Measurements from ENCODE around the gene MARCHF6.
"Not testable (repeated sequence)": the region's sequence is repeated elsewhere in the genome, so short reads cannot be mapped to it uniquely, and the experiment has no call there.

Gene MARCHF6

GRCh38 chr5:10353241-10354047 lies at the start of gene MARCHF6:
Gene MARCHF6 (plus strand): TSS chr5:10353695. CDS start chr5:10353899, 204 bp downstream.
- ATAC-seq: peak; percentile 94
- H3K36me3 Mint-ChIP-seq: peaks cover 6% of the 10 kb centered on the region
- H3K27ac Mint-ChIP-seq: peak within 1 kb of the TSS; percentile 99
- no peaks in the 10 kb centered on the region for H3K9me3 Mint-ChIP-seq
- peaks cover 30% of the 10 kb centered on the region for H3K4me1 Mint-ChIP-seq
- peak within 1 kb of the TSS; percentile 100 for H3K4me3 Mint-ChIP-seq
- H3K27me3 Mint-ChIP-seq: no peaks in the 10 kb centered on the region

GRCh38 chr5:10303699-10304170 lies 49.8 kb upstream of the MARCHF6 start:
- H3K9me3 Mint-ChIP-seq: no peaks in the 10 kb centered on the region
- ATAC-seq: no peak
- no peaks in the 10 kb centered on the region for H3K36me3 Mint-ChIP-seq
- H3K4me3 Mint-ChIP-seq: no peak overlapping the region
- H3K4me1 Mint-ChIP-seq: peaks cover 7% of the 10 kb centered on the region
- peaks cover 37% of the 10 kb centered on the region for H3K27me3 Mint-ChIP-seq
- no peak overlapping the region for H3K27ac Mint-ChIP-seq

GRCh38 chr5:10304932-10305331 lies 48.6 kb upstream of the MARCHF6 start:
- no peak overlapping the region for H3K4me3 Mint-ChIP-seq
- H3K4me1 Mint-ChIP-seq: peaks cover 7% of the 10 kb centered on the region
- H3K27me3 Mint-ChIP-seq: peaks cover 45% of the 10 kb centered on the region
- no peaks in the 10 kb centered on the region for H3K36me3 Mint-ChIP-seq
- H3K9me3 Mint-ChIP-seq: no peaks in the 10 kb centered on the region
- ATAC-seq: no peak
- H3K27ac Mint-ChIP-seq: no peak overlapping the region

GRCh38 chr5:10306114-10306513 lies 47.4 kb upstream of the MARCHF6 start:
- Mint-ChIP-seq H3K9me3 (no peaks in the 10 kb centered on the region), H3K4me1 (peaks cover 7% of the 10 kb centered on the region), H3K36me3 (no peaks in the 10 kb centered on the region), H3K4me3 (no peak overlapping the region), H3K27ac (no peak overlapping the region), H3K27me3 (peaks cover 45% of the 10 kb centered on the region)
- no peak for ATAC-seq

DNA sequence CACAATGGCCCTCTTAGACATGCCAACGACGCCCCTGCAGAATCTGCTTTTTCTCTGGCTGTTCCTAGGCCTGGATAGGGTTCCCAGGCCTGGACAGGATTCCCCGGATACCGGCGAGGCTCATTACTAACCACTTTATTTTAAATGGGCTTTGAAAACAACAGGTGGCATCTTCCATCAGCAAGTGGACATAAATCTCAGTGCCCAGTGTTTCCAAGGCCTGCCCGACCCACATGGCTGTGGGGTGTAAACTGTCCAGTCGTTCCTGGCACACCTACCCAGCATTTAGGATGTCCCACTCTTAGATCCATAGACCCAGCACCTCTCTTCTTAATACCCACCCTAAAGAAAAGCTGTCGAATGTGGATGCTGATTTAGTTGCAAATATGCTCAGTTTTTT lies 46.7 kb upstream of the MARCHF6 start:
- no peak for ATAC-seq
- Mint-ChIP-seq H3K9me3 (no peaks in the 10 kb centered on the region), H3K4me1 (peaks cover 7% of the 10 kb centered on the region), H3K27ac (no peak overlapping the region), H3K27me3 (peaks cover 45% of the 10 kb centered on the region), H3K4me3 (no peak overlapping the region), H3K36me3 (no peaks in the 10 kb centered on the region)

DNA sequence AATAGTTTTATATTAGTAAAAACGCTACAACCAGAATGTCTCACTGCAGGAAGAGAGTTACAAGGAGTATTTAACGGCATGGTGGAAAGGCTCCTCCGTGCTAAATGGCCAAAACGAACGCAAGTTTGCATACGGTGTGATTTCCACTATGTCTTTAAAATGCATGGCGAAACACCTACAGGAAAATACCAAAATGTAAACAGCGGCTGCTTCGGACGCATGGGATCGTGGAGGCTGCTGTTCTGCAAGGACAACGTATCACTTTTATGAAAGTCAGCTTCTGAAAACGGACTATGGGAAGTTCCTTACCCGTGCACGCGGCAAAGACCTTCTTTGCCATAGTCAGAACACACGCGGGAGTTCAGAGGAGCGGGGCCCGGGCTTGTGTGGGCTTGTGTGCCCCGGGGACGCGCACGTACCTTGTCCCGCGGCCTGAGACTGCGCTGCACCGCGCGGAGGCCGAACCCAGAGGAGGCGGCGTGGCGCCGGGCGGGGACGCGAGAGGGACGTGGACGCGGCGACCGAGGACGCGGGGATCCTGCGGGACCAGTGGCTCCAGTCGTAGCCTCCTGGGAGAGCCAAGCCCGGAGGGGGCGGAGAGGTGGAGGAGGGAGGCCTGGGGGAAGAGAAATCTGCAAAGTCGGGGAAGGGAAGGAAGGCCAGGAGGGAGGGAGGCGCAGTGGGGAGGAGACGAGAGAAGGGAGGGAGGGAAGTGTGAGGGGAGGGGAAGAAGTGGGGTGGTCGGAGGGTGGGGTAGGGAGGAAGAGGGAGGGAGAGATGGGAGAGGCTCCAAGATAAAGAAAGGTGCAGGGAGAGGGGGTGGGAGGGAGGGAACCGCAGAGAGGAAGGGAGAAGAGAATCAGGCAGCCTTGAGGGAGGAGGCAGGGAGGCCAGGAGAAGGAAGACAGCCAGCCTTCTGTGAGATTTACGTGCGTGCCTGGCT lies 46.0 kb upstream of the MARCHF6 start, which contains the start of gene CMBL:
Gene CMBL, minus strand, starts transcription at position 697 of the 943 bp plus-strand sequence. CDS start 17,140 bp downstream, outside the sequence.
- no peaks in the 10 kb centered on the region for H3K9me3 Mint-ChIP-seq
- peaks cover 7% of the 10 kb centered on the region for H3K4me1 Mint-ChIP-seq
- peak; percentile 77 for ATAC-seq
- H3K27ac Mint-ChIP-seq: peak within 1 kb of the TSS; percentile 77
- peak within 1 kb of the TSS; percentile 89 for H3K4me3 Mint-ChIP-seq
- no peaks in the 10 kb centered on the region for H3K36me3 Mint-ChIP-seq
- peaks cover 45% of the 10 kb centered on the region for H3K27me3 Mint-ChIP-seq

- peaks cover 7% of the 10 kb centered on the region for H3K4me1 Mint-ChIP-seq
- no peak for ATAC-seq
- H3K9me3 Mint-ChIP-seq: no peaks in the 10 kb centered on the region
- no peaks in the 10 kb centered on the region for H3K36me3 Mint-ChIP-seq
- no peak overlapping the region for H3K4me3 Mint-ChIP-seq
- no peak overlapping the region for H3K27ac Mint-ChIP-seq
- peaks cover 45% of the 10 kb centered on the region for H3K27me3 Mint-ChIP-seq
These were observed 44.7 kb upstream of the MARCHF6 start for GRCh38 chr5:10308844-10309243.

DNA sequence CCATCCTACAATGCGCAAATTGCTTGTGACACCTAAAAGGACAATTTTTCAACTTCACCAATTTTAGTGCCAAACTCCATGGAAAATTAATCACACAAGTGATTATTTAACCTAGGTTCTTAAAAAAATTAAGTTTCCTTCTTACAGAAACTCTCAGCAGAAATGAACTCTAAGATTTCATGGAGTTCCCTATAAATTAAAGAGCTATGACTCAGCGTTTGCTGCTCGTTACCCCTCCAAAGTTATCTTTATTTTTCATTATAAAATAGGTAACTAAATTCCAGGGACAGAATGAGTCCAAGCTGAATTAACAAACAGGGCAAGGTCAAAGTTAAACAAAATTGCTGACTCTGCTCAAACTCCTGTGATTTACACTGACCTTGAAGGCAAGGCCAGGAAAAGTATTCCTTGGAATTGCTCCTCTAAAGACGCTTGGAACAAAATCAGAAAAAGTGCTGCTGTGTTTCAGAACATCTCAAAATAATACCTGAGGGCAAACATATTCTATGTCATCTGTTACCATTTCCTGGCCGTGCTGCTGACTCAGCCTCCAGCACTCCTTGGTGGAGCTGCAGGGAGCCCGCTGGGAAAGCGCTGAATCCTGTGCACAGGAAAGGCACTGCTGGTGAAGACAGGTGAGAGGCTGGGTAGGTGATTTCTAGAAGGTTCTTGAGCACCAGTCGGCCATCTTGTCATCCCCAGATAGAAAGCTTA lies 43.3 kb upstream of the MARCHF6 start:
- Mint-ChIP-seq H3K27me3 (peaks cover 39% of the 10 kb centered on the region), H3K9me3 (no peaks in the 10 kb centered on the region), H3K4me1 (peaks cover 7% of the 10 kb centered on the region), H3K4me3 (no peak overlapping the region), H3K36me3 (no peaks in the 10 kb centered on the region), H3K27ac (no peak overlapping the region)
- ATAC-seq: no peak

GRCh38 chr5:10310835-10311570 lies 42.5 kb upstream of the MARCHF6 start:
- H3K36me3 Mint-ChIP-seq, H3K4me3 Mint-ChIP-seq, H3K27ac Mint-ChIP-seq, H3K9me3 Mint-ChIP-seq, H3K4me1 Mint-ChIP-seq: not testable (repeated sequence)
- H3K27me3 Mint-ChIP-seq: peaks cover 31% of the 10 kb centered on the region
- peak; percentile 57 for ATAC-seq

- H3K4me1 Mint-ChIP-seq: peaks cover 7% of the 10 kb centered on the region
These were observed 41.7 kb upstream of the MARCHF6 start for GRCh38 chr5:10311595-10312425.

DNA sequence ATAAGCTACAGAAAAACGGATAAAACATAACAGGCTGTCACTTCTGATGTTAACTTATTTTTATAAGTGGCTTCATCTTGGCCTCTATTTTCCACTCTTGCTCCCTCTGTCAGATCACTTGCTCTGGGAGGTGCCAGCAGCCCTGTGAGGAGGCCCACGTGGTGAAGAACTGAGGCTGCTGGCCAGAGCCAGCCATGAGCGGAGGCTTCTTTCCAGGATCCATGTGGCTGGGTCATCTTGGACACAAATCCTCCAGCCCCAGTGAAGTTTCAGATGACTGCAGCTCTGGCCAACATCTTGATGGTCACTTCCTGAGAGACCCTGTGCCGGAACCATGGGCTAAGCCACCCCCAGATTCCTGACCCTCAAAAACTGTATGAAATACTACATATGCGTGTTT lies 38.3 kb upstream of the MARCHF6 start:
- Mint-ChIP-seq H3K27me3 (peaks cover 19% of the 10 kb centered on the region), H3K9me3 (peaks cover 6% of the 10 kb centered on the region), H3K4me3 (no peak overlapping the region), H3K36me3 (no peaks in the 10 kb centered on the region), H3K27ac (no peak overlapping the region), H3K4me1 (peaks cover 5% of the 10 kb centered on the region)
- ATAC-seq: no peak

More at GRCh38 chr5:10311595-10312425, 41.7 kb upstream of the MARCHF6 start:
- Mint-ChIP-seq H3K27ac (no peak overlapping the region), H3K36me3 (no peaks in the 10 kb centered on the region), H3K9me3 (no peaks in the 10 kb centered on the region), H3K4me3 (no peak overlapping the region), H3K27me3 (peaks cover 25% of the 10 kb centered on the region)
- no peak for ATAC-seq

GRCh38 chr5:10315824-10316509 lies 37.5 kb upstream of the MARCHF6 start:
- H3K4me3 Mint-ChIP-seq: no peak overlapping the region
- no peak overlapping the region for H3K27ac Mint-ChIP-seq
- H3K9me3 Mint-ChIP-seq: peaks cover 6% of the 10 kb centered on the region
- no peak for ATAC-seq
- no peaks in the 10 kb centered on the region for H3K36me3 Mint-ChIP-seq
- H3K4me1 Mint-ChIP-seq: peaks cover 5% of the 10 kb centered on the region
- peaks cover 19% of the 10 kb centered on the region for H3K27me3 Mint-ChIP-seq

Data from stimulated activated memory B cell treated with anti-CD40 and anti-IgM and Interleukin-4, amounts not matched to agents 10 μg/mL and 1 μg/mL and 100 μg/mL, for 72 hours (primary cell).